NCI-H748 (cell line): Measurements from ENCODE around the gene NPPC.
"Not testable (repeated sequence)": the region's sequence is repeated elsewhere in the genome, so short reads cannot be mapped to it uniquely, and the experiment has no call there.

ENCODE experiments used
- DNase-seq: peaks from one replicate; lab custom pipeline; 2025; ENCODE audit not compliant: unreplicated experiment; lab: John Stamatoyannopoulos, UW

NPPC gene

GRCh38 chr2:231922311-231923009, 3.7 kb downstream of the NPPC start:
- DNase-seq, result no peak

DNA sequence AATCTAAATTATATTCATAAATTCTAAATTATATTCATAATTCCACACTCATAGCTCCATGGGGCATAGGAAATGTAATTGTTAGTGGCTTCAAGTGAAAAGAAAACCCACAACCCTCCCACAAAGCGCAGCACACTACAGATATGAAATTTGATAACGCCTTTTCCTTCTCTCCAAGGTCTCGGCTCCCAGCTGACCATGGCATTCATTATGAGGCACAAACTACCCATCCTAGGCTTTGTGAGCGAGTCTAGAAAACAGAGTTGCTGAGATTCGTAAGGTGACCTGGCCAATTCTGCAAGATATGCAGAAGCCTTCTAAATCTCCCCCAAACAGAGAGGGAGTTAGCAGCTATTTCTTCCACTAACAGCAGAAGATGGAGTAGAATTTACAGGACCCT, 5.4 kb downstream of the NPPC start:
- no peak for DNase-seq

DNA sequence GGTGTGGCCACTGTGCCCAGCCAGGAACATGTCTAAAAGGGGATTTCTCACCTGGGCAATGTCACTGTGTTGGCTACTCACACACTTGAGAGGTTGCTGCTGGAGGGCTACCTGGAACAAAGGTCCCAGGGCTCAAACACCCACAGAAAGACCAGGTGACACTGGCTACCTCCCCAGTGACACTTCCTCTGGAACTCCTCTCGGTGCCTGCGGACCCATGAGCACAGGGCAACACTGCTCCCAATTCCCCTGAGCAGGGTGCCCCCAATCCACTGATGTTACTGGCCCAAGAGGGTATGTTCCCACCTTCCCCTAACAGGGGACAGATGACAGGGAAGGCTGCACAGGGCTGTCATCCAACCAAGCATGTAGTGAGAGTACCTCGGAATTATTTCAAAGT, 5.8 kb downstream of the NPPC start:
- DNase-seq, result no peak

DNA sequence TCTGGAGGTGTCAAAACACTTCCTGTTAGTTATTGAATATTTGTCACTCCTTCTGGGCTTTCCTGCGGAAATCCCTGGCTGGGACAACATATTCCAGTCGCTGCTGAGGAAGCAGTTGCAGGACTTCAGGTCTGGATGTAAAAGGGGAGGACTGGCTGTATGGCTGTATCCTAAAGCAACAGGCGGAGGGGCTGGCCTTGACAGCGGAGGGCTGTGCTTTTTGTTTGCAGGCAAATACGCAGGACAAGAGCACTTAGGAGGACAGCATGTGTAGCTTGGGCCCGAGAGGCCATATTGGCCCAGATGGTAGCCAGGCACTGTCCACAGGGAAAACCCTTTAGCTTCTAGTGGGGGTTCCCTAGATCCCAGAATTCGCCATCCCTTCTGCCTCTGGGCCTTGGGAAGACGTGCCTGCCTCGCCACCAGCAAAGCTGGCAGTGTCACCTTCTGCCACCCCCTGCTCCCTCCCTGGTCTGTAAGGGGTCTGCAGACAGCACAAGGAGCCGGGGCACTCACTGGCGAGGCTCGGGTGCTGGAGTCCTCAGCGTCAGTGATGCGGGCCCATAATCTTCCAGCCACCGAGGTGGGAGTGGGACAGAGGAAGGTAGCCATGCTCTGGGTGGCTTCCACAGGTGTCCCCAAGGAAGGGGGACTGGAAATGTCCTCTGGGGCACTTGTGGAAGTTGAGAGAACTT, 6.7 kb downstream of the NPPC start:
- DNase-seq, result no peak

DNA sequence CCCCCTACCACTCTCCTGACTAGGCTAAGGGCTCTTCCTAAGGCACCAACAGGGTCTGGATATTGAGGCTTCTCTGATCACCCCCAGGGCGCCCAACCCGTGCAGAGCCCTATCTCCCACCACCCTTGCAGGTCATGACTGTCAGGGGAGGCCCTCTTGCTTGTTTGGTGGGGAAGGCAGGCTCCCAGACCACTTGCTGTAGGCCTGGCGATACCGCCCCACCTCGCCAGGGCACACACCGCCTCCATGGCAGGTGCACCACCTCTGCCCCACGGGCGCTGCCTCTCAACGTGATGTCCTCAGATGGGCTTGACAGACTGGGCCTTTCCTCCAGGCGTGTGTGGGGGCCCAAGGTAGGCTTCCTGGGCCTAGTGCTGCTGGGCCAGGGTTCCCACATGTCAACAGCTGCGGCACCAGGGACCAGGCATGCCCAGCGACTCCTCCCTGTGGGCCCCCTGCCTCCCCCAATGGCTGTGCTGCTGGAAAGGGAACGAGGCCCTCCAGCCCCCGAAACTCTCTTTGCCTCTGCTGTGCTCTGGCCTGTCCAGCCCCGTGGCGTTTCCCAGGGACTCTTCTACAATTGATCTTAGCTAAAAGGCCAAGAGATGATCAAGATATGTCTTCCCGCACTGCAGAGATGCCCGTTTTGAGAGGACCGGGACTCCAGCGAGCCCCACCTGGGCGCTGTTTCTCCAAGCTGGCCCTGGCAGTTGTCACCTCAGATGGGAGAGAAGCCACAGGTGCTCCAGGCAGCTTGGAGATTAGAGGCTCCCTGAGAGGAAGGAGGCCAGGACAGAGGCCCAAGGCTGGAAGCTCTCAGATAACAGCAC, 7.5 kb downstream of the NPPC start:
- DNase-seq, result no peak

DNA sequence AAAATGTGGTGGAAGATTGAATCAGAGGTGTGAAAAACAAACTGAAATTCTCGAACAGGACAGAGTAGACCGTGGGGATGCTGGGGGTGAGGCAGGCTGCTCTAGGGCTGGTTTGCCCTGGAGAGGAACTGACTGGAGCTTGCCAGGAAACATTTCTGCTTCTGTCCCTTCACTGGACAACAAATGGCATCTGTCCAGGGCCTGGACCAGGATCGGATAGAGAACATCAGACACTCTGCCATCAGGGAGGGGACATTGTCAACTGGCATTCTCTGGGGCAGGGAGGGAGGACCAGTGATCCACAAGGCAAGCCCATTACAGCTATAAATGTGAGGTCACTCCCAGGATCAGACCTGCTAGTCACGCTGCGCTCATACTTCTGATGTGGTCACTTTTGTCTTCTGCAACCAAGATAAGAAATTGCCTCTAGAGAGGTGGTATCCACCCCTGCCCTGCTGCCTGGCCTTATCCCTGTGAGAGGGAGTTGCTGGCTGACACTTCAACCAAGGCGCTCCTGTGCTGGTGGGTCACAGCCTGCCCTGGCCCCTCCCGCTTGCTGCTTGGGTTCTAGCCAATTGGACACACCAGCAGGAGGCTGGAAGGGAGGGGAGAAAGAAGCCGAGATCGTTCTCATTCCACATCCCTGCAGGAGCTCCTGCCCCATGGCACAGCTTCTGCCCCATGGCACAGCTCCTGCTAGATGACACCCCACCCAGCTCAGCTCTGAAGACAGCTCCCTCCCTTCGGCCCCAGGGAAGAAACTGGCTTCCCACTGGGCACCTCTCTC, 8.7 kb downstream of the NPPC start:
- DNase-seq, result no peak

GRCh38 chr2:231914077-231914690, 12.0 kb downstream of the NPPC start:
- no peak for DNase-seq

DNA sequence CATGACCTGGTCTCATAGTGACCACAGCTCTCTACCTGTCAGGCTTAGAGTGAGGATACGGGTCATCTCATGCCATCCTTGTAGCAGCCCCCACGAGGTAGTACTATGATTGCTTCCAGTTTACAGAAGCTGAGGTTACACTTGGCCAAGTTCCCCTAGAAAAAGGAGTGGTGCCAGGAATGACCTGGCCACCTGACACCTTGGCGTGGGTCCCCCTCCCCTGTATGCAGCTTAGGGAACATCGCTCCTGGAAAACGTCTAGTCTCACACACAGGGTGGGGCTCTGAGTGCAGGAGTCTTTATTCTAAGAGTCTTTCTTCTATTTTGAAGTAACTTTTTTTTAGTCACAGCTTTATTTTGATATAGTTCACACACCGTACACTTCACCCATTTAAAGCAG, 14.8 kb downstream of the NPPC start:
- DNase-seq, result no peak

- DNase-seq, result no peak
Measured at GRCh38 chr2:231910771-231911170, 15.4 kb downstream of the NPPC start.

DNA sequence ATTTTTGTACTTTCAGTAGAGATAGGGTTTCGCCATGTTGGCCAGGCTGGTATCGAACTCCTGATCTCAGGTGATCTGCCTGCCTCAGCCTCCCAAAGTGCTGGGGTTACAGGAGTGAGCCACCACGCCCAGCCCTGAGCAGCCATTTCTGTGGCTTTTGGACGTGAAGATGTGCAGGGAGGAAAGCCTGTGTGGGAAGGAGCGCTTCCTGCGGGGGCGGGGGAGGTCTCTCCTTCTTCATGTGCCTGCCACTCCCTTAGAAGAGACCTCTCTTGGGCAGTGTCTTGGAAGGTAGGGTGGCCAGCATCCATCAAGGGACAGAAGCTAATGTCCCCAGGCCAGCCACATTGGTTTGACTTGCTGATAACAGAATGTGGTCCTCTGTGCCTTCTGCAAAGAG, 16.0 kb downstream of the NPPC start:
- not testable (repeated sequence) for DNase-seq

DNA sequence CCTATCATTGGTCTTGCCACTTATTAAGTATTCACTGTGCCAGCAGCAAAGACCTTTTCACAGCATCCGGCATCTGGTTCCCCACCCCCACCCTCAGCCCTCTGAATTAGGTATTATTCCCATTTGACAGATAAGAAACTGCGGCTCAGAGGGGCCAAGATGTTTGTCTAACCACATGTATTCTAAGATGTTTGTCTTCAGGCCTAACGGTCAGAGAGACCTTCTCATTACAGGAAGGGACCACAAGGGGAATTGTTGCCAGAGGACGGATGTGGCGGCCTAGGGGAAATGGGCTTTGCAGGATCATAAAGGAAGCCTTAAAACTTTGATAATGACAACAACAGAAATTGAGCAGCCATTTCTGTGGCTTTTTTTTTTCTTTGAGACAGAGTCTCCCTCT, 16.6 kb downstream of the NPPC start:
- DNase-seq, result no peak

- DNase-seq, result no peak
Measured at GRCh38 chr2:231908584-231908983, 17.6 kb downstream of the NPPC start.

GRCh38 chr2:231907765-231908164, 18.4 kb downstream of the NPPC start:
- no peak for DNase-seq

GRCh38 chr2:231905026-231905425, 21.2 kb downstream of the NPPC start:
- no peak for DNase-seq

- DNase-seq, result no peak
Measured at GRCh38 chr2:231904161-231904611, 22.0 kb downstream of the NPPC start.

DNA sequence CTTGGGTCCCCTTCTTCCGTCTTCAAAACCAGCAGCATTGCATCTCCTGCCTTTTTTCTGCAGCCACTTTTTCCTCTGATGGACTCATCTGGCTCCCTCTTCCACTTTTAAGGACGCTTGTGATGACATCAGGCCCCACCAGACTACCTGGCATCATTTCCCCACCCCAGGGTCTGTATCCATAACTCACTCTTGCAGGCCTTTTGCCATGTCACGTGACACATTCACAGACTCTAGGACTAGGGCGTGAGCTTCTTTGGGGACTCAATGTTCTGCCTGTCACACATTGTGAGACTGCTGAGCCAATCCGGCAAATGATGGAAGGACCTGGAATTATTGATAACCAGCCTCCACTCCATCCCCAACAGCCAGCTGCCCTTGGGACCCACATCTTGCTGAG, 23.6 kb downstream of the NPPC start:
- DNase-seq, result no peak

DNA sequence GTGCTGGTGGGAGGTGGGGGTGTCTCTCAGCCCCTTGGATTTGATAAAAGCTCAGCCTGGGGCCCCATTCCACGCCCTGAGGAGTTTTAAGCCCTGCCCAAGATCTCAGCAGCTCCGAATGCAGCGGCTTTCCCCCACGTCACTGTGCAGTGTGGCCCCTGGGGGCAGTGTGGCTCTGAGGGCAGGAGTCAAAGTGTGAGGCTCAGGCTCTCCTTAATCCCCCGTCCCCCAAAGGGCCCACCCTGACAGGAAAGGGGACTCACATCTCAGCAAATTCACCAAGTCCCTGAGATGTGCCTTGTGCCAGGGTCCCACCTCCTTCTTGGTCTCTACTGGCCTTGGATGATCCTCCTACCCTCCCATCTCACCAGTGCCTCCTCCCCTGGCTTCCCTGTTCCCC, 25.2 kb downstream of the NPPC start:
- DNase-seq, result no peak

- DNase-seq, result peak; percentile 19
Measured at GRCh38 chr2:231900486-231900942, 25.7 kb downstream of the NPPC start.

GRCh38 chr2:231894566-231895380, 31.4 kb downstream of the NPPC start:
- no peak for DNase-seq

- no peak for DNase-seq
Measured at GRCh38 chr2:231891514-231891905, 34.7 kb downstream of the NPPC start.
